Measurements from ENCODE around the gene INTS4.

DNA sequence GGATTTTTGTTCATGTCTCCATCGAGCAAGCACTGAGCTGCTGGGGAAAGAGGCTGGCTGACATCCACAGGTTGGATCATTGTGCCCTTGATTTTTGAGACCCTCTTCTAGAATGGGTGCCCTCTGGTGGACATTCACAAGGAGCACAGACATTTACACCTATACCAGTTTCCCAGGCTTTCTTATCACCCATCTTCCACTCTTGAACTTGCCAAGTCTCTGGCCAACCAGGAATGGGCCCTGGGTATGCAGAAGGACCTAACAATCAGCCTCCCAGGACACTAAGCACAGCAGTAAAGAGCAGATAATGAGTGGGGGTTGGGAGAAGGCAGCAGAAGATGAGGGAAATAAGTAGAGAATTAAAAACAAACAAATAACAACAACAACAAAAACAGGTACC is 5.7 kb upstream of the INTS4 start:
- TF ChIP-seq, protein P1, sequence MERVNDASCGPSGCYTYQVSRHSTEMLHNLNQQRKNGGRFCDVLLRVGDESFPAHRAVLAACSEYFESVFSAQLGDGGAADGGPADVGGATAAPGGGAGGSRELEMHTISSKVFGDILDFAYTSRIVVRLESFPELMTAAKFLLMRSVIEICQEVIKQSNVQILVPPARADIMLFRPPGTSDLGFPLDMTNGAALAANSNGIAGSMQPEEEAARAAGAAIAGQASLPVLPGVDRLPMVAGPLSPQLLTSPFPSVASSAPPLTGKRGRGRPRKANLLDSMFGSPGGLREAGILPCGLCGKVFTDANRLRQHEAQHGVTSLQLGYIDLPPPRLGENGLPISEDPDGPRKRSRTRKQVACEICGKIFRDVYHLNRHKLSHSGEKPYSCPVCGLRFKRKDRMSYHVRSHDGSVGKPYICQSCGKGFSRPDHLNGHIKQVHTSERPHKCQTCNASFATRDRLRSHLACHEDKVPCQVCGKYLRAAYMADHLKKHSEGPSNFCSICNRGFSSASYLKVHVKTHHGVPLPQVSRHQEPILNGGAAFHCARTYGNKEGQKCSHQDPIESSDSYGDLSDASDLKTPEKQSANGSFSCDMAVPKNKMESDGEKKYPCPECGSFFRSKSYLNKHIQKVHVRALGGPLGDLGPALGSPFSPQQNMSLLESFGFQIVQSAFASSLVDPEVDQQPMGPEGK (CRISPR knock-in tag; IDR thresholded peaks at IDR 0.05; ENCODE audit: borderline replicate concordance) = no peak
- TF ChIP-seq CSDC2 (CRISPR knock-in tag; IDR thresholded peaks at IDR 0.05) (no peak), ZFP30 (CRISPR knock-in tag; IDR thresholded peaks at IDR 0.05) (no peak), OSR1 (CRISPR knock-in tag; IDR thresholded peaks at IDR 0.05) (no peak), TCF4 (CRISPR knock-in tag; IDR thresholded peaks at IDR 0.05; ENCODE audit: borderline replicate concordance) (no peak), RARB (CRISPR knock-in tag; IDR thresholded peaks at IDR 0.05) (no peak), ZC3H10 (CRISPR knock-in tag; IDR thresholded peaks at IDR 0.05) (no peak), SNAI2 (CRISPR knock-in tag; IDR thresholded peaks at IDR 0.05) (no peak), BACH2 (CRISPR knock-in tag; IDR thresholded peaks at IDR 0.05; ENCODE audit: borderline replicate concordance) (no peak), ESRRG (CRISPR knock-in tag; IDR thresholded peaks at IDR 0.05) (no peak)
- TF ChIP-seq, protein P2, sequence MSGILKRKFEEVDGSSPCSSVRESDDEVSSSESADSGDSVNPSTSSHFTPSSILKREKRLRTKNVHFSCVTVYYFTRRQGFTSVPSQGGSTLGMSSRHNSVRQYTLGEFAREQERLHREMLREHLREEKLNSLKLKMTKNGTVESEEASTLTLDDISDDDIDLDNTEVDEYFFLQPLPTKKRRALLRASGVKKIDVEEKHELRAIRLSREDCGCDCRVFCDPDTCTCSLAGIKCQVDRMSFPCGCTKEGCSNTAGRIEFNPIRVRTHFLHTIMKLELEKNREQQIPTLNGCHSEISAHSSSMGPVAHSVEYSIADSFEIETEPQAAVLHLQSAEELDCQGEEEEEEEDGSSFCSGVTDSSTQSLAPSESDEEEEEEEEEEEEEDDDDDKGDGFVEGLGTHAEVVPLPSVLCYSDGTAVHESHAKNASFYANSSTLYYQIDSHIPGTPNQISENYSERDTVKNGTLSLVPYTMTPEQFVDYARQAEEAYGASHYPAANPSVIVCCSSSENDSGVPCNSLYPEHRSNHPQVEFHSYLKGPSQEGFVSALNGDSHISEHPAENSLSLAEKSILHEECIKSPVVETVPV (CRISPR knock-in tag; IDR thresholded peaks at IDR 0.05) = no peak
- TF ChIP-seq, protein P3, sequence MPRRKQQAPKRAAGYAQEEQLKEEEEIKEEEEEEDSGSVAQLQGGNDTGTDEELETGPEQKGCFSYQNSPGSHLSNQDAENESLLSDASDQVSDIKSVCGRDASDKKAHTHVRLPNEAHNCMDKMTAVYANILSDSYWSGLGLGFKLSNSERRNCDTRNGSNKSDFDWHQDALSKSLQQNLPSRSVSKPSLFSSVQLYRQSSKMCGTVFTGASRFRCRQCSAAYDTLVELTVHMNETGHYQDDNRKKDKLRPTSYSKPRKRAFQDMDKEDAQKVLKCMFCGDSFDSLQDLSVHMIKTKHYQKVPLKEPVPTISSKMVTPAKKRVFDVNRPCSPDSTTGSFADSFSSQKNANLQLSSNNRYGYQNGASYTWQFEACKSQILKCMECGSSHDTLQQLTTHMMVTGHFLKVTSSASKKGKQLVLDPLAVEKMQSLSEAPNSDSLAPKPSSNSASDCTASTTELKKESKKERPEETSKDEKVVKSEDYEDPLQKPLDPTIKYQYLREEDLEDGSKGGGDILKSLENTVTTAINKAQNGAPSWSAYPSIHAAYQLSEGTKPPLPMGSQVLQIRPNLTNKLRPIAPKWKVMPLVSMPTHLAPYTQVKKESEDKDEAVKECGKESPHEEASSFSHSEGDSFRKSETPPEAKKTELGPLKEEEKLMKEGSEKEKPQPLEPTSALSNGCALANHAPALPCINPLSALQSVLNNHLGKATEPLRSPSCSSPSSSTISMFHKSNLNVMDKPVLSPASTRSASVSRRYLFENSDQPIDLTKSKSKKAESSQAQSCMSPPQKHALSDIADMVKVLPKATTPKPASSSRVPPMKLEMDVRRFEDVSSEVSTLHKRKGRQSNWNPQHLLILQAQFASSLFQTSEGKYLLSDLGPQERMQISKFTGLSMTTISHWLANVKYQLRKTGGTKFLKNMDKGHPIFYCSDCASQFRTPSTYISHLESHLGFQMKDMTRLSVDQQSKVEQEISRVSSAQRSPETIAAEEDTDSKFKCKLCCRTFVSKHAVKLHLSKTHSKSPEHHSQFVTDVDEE (CRISPR knock-in tag; IDR thresholded peaks at IDR 0.05) = no peak
- TF ChIP-seq, protein P4, sequence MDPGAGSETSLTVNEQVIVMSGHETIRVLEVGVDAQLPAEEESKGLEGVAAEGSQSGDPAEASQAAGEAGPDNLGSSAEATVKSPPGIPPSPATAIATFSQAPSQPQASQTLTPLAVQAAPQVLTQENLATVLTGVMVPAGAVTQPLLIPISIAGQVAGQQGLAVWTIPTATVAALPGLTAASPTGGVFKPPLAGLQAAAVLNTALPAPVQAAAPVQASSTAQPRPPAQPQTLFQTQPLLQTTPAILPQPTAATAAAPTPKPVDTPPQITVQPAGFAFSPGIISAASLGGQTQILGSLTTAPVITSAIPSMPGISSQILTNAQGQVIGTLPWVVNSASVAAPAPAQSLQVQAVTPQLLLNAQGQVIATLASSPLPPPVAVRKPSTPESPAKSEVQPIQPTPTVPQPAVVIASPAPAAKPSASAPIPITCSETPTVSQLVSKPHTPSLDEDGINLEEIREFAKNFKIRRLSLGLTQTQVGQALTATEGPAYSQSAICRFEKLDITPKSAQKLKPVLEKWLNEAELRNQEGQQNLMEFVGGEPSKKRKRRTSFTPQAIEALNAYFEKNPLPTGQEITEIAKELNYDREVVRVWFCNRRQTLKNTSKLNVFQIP (CRISPR knock-in tag; IDR thresholded peaks at IDR 0.05; ENCODE audit: borderline replicate concordance, low read depth) = no peak
